HepG2 (cell line): Measurements from ENCODE around the gene NPW. TPM values are rescaled to one million over a fixed set of nuclear protein-coding genes. Genes with fewer than 3 reads are reported as not detected.
A peak's percentile ranks its signal among the peaks of the same experiment; 100 is the strongest.

ENCODE experiments used
- ARNT ChIP-seq: fragments of 450-650 bp; IDR thresholded peaks from 2 replicates; pipeline ENCODE4 v1.6.1; 2017
- FIP1L1 ChIP-seq: fragments of 200-400 bp; formaldehyde crosslinking; IDR thresholded peaks from 2 replicates; pipeline ENCODE4 v1.6.1; 2018; ENCODE audit warnings: low read depth, mild to moderate bottlenecking, low read length, moderate library complexity, borderline replicate concordance; ENCODE audit not compliant: insufficient read depth
- HDAC2 ChIP-seq: sonication (generic); formaldehyde crosslinking; IDR thresholded peaks from 2 replicates; pipeline ENCODE4 v1.4.0; 2020; ENCODE audit warnings: missing genetic modification reagents
- HDAC6 ChIP-seq: fragments of 200-600 bp; sonication (generic); IDR thresholded peaks from 2 replicates; pipeline ENCODE4 v1.7.0; 2017; ENCODE audit warnings: mild to moderate bottlenecking, antibody characterized with exemption, low read length, low read depth
- KIAA2018 ChIP-seq: sonication (generic); formaldehyde crosslinking; IDR thresholded peaks from 2 replicates; pipeline ENCODE4 v1.5.0; 2020; ENCODE audit warnings: mild to moderate bottlenecking, missing genetic modification reagents, borderline replicate concordance
- PAF1 ChIP-seq: IDR thresholded peaks from 2 replicates; pipeline ENCODE4 v1.6.1; 2016; ENCODE audit warnings: missing genetic modification reagents, missing compliant biosample characterization
- RNF219 ChIP-seq: sonication (generic); formaldehyde crosslinking; IDR thresholded peaks from 2 replicates; pipeline ENCODE4 v1.5.0; 2020; ENCODE audit warnings: mild to moderate bottlenecking, missing genetic modification reagents
- SIN3B ChIP-seq: fragments of 150-350 bp; IDR thresholded peaks from 2 replicates; pipeline ENCODE4 v1.6.1; 2014; ENCODE audit warnings: low read length
- SMYD3 ChIP-seq: sonication (generic); formaldehyde crosslinking; IDR thresholded peaks from 2 replicates; pipeline ENCODE4 v1.8.1; 2023; ENCODE audit warnings: mild to moderate bottlenecking, missing genetic modification reagents
- ZBTB38 ChIP-seq: sonication (generic); formaldehyde crosslinking; IDR thresholded peaks from 2 replicates; pipeline ENCODE4 v1.5.1; 2020; ENCODE audit warnings: mild to moderate bottlenecking, missing genetic modification reagents
- ZFP37 ChIP-seq: sonication (generic); formaldehyde crosslinking; IDR thresholded peaks from 2 replicates; pipeline ENCODE4 v1.4.0; 2020; ENCODE audit warnings: missing genetic modification reagents, borderline replicate concordance
- ZNF136 ChIP-seq: sonication (generic); formaldehyde crosslinking; IDR thresholded peaks from 2 replicates; pipeline ENCODE4 v1.8.1; 2022; ENCODE audit warnings: low read depth, mild to moderate bottlenecking, moderate library complexity, missing genetic modification reagents
- ZNF33B ChIP-seq: sonication (generic); formaldehyde crosslinking; IDR thresholded peaks from 2 replicates; pipeline ENCODE4 v1.5.1; 2020; ENCODE audit warnings: mild to moderate bottlenecking, missing genetic modification reagents
- ZNF34 ChIP-seq: sonication (generic); formaldehyde crosslinking; IDR thresholded peaks from 2 replicates; pipeline ENCODE4 v1.4.0; 2020; ENCODE audit warnings: mild to moderate bottlenecking, missing genetic modification reagents, borderline replicate concordance
- ZNF431 ChIP-seq: sonication (generic); formaldehyde crosslinking; IDR thresholded peaks from 2 replicates; pipeline ENCODE4 v1.9.0; 2022; ENCODE audit warnings: missing genetic modification reagents, low read depth, mild to moderate bottlenecking, borderline replicate concordance
- ZNF615 ChIP-seq: sonication (generic); formaldehyde crosslinking; IDR thresholded peaks from 2 replicates; pipeline ENCODE4 v1.5.0; 2020; ENCODE audit warnings: mild to moderate bottlenecking, missing genetic modification reagents, borderline replicate concordance
- ZNF781 ChIP-seq: sonication (generic); formaldehyde crosslinking; IDR thresholded peaks from 2 replicates; pipeline ENCODE4 v1.5.1; 2020; ENCODE audit warnings: borderline replicate concordance, mild to moderate bottlenecking, missing genetic modification reagents; ENCODE audit errors: not compliant biosample characterization
- ZSCAN29 ChIP-seq: sonication (generic); formaldehyde crosslinking; conservative IDR thresholded peaks from 2 replicates; pipeline ENCODE4 v1.4.0; 2020; ENCODE audit warnings: mild to moderate bottlenecking, missing genetic modification reagents
- ZSCAN9 ChIP-seq: IDR thresholded peaks from 2 replicates; pipeline ENCODE4 v1.6.1; 2016; ENCODE audit warnings: borderline replicate concordance
- polyA plus RNA-seq, 8 experiments: library from polyadenylated mRNA; depleted of rRNA in 3 of 8; stranded (reverse) in 7 of 8; unstranded in 1 of 8; fragments of >200 nt; fragmentation: Illumina TruSeq in 4 of 8; extraction: Trizol in 4 of 8; gene quantifications; 2 replicates each; pipeline versions ENCODE4 v1.2.1 to v1.2.3, GENCODE V29; 2011 to 2016; ENCODE audit warnings: low read depth in 4 of 8, missing spikeins in 1 of 8, mixed read lengths in 1 of 8; ENCODE audit not compliant: insufficient read depth in 1 of 8
- total RNA-seq, 5 experiments: library from RNA; depleted of rRNA; stranded (reverse); fragments of >200 nt; fragmentation: Illumina TruSeq; extraction: Trizol; gene quantifications; 2 replicates each; pipeline ENCODE4 v1.2.3, GENCODE V29; 2016; ENCODE audit warnings: low read depth in 1 of 5

The NPW gene
- total and polyA plus RNA-seq, 2 of the 13 experiments (the other 11 are each of a cell fraction or from before 2014, with no cell fraction given), result 0.24 to 0.97 TPM

- TF ChIP-seq ZNF615 (CRISPR knock-in tag), result no peak
- no peak for TF ChIP-seq ZNF33B
- TF ChIP-seq SMYD3, result no peak
- TF ChIP-seq ZNF781 (CRISPR knock-in tag), result no peak
- TF ChIP-seq ZBTB38, result peak; percentile 62; the same call in 1 of the 2 replicates
- no peak for TF ChIP-seq ZFP37 (CRISPR knock-in tag)
- no peak for TF ChIP-seq ZNF431 (CRISPR knock-in tag)
- TF ChIP-seq ZNF34 (CRISPR knock-in tag), result no peak
- peak; percentile 37; the same call in 1 of the 2 replicates for TF ChIP-seq HDAC2 (CRISPR knock-in tag)
- TF ChIP-seq FIP1L1, result 0 out of 2 replicates have a peak, but pooled peaks have one; percentile 69
- no peak for TF ChIP-seq ZSCAN9 (CRISPR knock-in tag)
- no peak for TF ChIP-seq ZNF136 (CRISPR knock-in tag)
- TF ChIP-seq SIN3B, result no peak
- no peak for TF ChIP-seq PAF1 (CRISPR knock-in tag)
- no peak for TF ChIP-seq ZSCAN29 (CRISPR knock-in tag)
- TF ChIP-seq RNF219 (CRISPR knock-in tag), result no peak
- no peak for TF ChIP-seq KIAA2018
- no peak for TF ChIP-seq ARNT
- TF ChIP-seq HDAC6, result no peak
Observed at GRCh38 chr16:2003827-2004641, 15.6 kb upstream of the NPW start (continued).
